Posterior vena cava (tissue), 2 donors: ENCODE data around the gene ARID4B. TPM values are rescaled to one million over a fixed set of nuclear protein-coding genes. Genes with fewer than 3 reads are reported as not detected.
"Not testable (repeated sequence)": the region's sequence is repeated elsewhere in the genome, so short reads cannot be mapped to it uniquely, and the experiment has no call there.

Source experiments
- DNase-seq: peaks from one replicate; pipeline ENCODE4 v3.0.0-alpha.2; 2020; ENCODE audit warnings: low spot score
- intact Hi-C, 2 donors: fragments of 100-400 bp; cut with DNase I; formaldehyde crosslinking; loops; one replicate each; pipeline versions ENCODE4 v1.14.1 to v1.14.2; 2022 to 2023
- long read RNA-seq, 2 donors: library from polyadenylated mRNA; unstranded; transcript quantifications; one replicate each; pipeline ENCODE4 v2.0.0, GENCODE V29; 2020 to 2021
- total RNA-seq, 2 donors: library from RNA; stranded (reverse); fragmentation: NEBNext Ultra II Directional; extraction: Animal tissue kit (Norgen Biotek cat#: 25700); gene quantifications; one replicate each; pipeline ENCODE4 v1.2.1, GENCODE V29; 2021
- donor health status: DM: yes; HTN: yes; CAD: no.
- donor health status: DM: yes; HTN: yes; CAD: no.

Gene ARID4B, protein sequence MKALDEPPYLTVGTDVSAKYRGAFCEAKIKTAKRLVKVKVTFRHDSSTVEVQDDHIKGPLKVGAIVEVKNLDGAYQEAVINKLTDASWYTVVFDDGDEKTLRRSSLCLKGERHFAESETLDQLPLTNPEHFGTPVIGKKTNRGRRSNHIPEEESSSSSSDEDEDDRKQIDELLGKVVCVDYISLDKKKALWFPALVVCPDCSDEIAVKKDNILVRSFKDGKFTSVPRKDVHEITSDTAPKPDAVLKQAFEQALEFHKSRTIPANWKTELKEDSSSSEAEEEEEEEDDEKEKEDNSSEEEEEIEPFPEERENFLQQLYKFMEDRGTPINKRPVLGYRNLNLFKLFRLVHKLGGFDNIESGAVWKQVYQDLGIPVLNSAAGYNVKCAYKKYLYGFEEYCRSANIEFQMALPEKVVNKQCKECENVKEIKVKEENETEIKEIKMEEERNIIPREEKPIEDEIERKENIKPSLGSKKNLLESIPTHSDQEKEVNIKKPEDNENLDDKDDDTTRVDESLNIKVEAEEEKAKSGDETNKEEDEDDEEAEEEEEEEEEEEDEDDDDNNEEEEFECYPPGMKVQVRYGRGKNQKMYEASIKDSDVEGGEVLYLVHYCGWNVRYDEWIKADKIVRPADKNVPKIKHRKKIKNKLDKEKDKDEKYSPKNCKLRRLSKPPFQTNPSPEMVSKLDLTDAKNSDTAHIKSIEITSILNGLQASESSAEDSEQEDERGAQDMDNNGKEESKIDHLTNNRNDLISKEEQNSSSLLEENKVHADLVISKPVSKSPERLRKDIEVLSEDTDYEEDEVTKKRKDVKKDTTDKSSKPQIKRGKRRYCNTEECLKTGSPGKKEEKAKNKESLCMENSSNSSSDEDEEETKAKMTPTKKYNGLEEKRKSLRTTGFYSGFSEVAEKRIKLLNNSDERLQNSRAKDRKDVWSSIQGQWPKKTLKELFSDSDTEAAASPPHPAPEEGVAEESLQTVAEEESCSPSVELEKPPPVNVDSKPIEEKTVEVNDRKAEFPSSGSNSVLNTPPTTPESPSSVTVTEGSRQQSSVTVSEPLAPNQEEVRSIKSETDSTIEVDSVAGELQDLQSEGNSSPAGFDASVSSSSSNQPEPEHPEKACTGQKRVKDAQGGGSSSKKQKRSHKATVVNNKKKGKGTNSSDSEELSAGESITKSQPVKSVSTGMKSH (N-terminal part only)
- total RNA-seq: 10 to 100 TPM; 28.5 to 33.2 TPM
- long read RNA-seq, donor 1, partial matches to known transcripts: 14 of 21 reads
- long read RNA-seq, donor 1, other reads (novel, unspliced or antisense): 6 of 21 reads
- long read RNA-seq, donor 2, transcript ARID4B-208 (11 exons, 2,315 nt): major isoform, 21 of 95 reads
- long read RNA-seq, donor 2, partial matches to known transcripts: 67 of 95 reads
- long read RNA-seq, donor 2, other reads (novel, unspliced or antisense): 7 of 95 reads

DNA sequence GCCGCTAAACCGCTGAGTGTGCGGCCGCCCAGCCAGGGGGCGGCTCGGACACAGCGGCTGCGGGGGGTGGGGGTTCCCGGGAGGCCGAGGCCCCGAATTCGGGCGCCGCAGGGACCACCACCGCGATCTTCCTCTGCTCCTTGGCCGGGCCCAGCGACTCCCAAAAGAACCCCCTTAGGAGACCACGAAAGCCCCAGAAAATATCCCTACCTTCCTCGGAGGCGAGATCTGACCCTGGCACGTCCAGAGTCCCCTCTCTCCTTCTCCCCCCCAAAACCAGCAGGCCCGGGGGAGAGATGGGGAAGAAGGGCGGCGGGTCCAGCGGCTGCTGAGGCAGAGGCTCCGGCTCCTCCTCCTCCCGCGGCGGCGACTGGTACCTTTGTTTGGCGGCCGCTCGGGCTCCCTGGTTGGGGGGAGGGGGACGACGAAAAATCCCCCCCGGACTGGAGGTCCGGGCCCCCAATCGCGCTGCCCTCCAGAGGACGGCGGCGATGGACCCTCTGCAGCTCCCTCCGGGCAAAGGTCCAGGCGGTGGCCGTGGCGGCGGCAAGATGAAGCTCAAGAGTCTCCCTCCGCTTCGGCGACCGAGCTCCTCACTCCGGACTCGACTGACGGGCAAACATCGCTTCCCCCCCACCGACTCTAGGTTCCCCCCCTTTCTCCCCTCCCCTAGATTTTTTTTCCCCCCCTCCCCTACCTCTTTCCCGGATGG, at the start of gene ARID4B:
Gene ARID4B (minus strand): TSS at position 621 of the 712 bp plus-strand sequence. CDS start 1,260 bp downstream, outside the sequence.
- DNase-seq: peak; percentile 95
- intact Hi-C loops: loop anchor here in 1 of 2 donors (10.0 kb wide), 1 partner anchor 53 kb away; no protein-coding TSS in a partner anchor

DNA sequence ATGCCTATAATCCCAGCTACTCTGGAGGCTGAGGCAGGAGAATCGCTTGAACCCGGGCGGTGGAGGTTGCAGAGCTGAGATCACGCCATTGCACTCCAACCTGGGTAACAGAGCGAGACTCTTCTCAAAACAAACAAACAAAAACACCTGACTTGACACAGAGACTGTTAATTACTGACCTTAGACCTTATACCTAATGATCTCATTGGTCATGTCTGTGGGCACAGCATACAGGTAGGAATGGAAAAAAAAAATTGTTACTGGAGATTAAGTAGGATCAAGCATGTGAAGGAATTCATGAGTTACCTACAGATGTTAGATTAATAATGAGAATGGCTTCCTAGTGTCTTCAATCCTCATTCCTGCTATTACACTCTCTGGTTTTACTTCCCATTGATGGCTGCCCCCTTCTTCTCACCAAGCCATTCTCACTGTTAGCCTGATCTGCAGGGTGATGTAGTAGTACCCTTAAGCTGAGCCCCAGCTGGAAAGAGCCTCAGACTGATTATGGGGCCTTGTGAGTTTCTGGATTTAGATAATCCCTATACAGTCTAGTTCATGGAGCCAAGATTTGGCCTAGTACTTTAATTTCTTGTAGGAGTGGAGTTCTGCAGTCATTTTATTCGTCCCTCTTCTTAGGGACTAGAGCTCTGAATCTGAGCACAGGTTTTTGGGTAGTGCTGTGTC, 48.1 kb upstream of the ARID4B start:
- intact Hi-C loops: no loop called here
- no peak for DNase-seq

DNA sequence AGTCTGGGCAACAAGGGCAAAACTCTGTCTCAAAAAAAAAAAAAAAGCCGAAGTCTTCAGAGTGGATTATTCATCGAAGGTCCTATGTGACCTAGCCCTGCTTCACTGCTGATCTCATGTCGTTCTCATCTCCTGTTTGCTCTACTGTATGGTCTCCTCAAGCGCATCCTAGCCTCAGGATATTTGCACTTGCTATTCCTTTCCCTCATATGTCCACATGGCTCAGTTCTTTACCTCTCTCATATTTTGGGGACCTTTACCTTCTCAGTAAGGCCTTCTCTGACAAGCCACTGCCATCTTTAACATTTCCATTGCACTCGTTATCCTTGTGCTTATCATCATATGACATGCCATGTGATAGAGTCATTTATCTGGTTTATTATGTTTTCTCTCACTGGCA, 41.8 kb upstream of the ARID4B start:
- intact Hi-C loops: no loop called here
- DNase-seq: no peak

DNA sequence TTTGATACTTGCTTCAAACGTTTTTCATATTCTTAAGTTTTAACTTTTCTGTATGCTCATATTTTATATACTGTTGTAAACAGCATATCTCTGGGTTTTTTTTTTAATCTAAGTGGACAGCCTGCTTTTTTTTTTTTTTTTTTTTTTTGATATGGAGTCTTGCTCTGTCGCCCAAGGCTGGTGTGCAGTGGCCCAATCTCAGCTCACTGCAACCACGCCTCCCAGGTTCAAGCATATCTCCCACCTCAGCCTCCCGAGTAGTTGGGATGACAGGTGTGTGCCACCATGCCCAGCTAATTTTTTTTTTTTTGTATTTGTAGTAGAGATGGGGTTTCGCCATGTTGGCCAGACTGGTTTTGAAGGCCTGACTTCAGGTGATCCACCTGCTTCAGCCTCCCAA, 40.4 kb upstream of the ARID4B start:
- intact Hi-C loops: no loop called here
- no peak for DNase-seq

DNA sequence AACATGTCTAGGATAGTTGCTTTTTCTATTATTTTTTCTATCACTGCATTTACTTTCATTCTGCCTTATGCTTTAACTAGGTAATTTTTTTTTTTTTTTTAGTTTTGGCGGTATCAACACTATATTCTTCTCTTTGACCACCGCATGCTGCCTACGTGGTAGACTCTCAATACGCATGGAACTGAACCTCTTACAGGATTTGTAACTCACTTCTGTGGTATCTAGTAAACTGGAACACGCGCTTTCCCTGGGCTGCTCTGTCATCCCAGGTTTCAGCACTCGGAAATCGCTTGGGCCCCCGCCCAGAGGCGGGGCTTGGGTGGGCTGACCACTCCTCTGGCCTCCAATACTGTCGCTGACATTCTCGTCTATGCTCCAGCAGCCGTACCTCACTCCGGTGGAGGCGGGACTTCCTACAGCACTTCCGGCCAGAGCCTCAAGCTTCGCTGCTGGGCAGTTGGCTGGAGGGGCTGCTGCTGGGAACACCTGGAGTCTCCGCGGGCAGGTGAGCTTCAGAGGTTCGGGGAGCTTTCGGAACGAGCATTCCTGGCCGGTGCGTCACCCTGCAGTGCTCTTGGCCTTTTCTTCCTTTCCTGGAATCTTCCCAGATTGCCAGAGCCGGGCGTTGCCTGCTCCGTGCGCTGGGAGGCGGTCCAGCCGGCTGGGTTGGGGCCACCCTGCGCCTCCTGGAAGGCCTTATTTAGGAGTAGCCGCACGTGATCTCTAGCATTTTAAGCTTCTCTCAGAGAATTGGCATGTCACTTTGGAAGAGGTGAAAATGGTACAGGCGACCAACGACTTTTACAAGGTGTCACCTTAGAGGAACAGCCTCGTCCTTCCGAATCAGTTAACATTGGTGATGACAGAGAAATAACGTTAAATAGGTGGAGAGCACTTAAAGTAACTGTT, 39.3 kb upstream of the ARID4B start, which contains the start of gene TBCE:
Gene TBCE (plus strand): TSS at position 428 of the 909 bp plus-strand sequence. CDS start 12,623 bp downstream, outside the sequence.
- intact Hi-C loops: no loop called here

DNA sequence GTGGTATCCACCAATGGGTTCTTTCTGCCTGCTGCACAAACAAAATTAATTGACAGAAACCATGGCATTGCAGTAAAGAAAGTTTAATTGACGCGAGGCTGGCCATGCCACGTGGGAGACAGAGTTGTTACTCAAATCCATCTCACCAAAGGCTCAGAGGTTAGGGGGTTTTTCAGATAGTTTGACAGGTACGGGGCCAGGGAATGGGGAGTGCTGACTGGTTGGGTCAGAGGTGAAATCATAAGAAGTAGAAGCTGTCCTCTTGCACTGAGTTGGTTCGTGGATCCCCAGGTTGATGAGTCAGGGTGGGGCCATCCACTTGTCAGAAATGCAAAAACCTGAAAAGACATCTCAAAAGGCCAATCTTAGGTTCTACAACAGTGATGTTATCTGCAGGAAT, 38.3 kb upstream of the ARID4B start:
- DNase-seq: no peak
- intact Hi-C loops: no loop called here

More for the DNA sequence above, 39.3 kb upstream of the ARID4B start, which contains the start of gene TBCE:
- peak; percentile 99 for DNase-seq

DNA sequence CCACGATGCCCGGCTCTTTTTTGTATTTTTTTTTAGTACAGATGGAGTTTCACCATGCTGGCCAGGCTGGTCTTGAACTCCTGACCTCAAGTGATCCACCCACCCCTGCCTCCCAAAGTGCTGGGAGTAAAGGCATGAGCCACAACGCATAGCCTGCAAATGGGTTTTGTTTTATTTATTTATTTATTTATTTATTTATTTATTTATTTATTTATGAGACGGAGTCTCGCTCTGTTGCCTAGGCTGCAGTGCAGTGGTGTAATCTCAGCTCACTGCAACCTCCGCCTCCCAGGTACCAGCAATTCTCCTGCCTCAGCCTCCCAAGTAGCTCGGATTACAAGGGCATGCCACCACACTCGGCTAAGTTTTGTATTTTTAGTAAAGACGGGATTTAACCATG, 36.2 kb upstream of the ARID4B start:
- intact Hi-C loops, DNase-seq: not testable (repeated sequence)

DNA sequence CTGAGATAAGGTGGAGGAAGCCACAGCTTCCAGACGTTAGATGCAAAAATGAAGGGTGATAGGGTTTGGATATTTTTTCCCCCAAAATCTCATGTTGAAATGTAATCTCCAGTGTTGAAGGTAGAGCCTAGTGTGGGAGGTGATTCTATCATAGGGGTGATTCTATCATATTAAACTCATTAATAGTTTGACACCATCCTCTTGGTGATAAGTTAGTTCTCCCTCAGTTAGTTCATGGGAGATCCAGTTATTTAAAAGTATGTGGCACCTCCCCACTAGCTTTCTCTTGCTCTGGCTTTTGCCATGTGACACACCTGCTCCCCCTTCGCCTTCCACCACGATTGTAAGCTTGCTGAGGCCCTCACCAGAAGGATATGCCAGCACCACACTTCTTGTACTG, 30.9 kb upstream of the ARID4B start:
- no peak for DNase-seq
- intact Hi-C loops: no loop called here

DNA sequence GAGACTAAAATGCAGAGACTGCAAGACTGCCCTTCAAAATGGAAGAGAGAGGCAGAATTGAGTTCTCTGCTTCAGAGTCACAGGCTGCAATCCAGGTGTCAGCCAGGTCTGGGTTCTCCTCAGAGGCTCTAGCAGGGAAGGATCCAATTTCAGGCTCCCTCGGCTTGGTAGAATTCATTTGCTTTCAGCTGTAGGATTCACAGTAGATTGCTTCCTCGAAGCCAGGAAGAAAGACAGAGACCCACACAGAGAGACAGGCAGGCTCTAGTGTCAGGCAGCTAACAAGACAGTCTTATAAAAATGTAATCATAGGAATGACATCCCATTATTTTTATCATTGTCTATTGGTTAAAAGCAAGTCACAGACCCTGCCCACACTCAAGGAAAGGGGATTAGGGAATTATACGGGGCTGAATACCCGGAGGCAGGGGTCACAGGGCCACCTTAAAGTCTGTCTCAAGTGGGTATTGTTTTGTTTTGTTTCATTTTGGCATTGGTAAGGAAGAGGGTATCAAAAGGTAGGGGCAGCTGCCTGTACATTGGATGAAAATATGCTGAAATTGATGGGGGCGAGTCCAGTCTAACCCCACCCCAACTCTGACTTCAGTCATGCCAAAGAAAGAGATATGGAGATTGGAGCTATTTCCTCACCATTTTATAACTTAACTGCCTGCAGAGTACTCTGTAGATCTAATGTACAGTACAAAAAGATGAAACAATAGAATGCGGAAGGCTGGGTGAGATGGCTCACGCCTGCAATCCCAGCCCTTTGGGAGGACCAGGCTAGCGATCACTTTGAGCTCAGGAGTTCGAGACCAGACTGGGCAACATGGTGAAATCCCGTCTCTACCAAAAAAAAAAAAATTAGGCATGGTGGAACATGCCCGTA, 29.8 kb upstream of the ARID4B start:
- intact Hi-C loops: no loop called here
- DNase-seq: no peak

DNA sequence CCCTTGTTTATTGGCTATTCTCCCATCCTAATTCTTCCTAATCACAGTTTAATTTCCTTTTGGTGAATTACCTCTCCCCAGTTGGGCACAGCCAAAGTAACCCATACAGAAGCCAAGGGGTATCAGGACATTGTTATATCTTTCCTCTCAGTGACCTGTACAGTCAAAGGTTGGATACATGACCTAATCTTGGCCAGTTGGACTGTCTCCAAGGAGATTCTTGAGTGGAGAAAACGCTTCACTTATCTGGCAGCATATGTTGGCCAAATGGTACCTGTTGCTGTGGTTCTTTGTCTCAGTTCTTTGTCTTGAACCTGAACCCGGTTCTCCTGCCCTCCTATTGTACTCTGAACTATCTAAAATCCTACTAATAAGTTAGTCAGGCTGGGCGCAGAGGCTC, 23.9 kb upstream of the ARID4B start:
- intact Hi-C loops: no loop called here
- DNase-seq: no peak

DNA sequence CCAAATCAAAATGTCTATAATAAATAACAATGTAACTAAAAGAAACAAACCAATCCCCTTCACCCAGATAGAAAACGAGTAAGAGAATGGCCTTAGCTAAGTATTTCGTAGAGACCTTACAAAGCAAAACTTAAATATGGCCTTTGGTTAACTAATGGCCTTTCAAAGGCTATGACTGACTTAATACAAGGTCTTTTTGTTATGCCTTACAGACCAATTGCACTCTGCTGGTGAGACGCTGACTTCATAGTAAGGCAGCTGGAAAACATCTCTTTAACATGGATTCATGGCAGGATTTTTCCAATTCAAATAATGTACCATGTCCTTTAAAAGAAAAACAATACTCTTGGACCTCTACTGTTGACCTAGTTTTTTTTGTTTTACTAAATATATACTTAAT, 23.5 kb upstream of the ARID4B start:
- intact Hi-C loops: no loop called here
- DNase-seq: no peak

DNA sequence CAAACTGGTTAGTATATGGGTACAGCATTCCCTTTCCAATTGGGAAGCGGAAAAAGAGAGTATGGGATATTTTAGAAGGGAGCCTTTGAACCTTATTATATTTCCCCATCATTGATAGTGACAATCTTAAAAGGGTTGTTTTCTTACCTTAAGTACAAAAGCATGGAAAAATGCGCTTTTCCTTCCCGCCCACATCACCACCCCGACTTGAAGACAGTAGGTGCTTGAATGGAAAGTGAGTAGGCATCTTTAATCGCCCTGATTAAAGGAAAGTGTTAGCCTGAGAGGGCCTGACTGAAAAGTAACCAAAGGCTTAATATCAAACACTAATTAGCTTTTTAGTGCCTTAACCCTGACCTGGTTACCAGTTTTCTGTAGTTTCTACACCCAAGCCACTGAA, 15.7 kb upstream of the ARID4B start:
- intact Hi-C loops: no loop called here
- DNase-seq: no peak

DNA sequence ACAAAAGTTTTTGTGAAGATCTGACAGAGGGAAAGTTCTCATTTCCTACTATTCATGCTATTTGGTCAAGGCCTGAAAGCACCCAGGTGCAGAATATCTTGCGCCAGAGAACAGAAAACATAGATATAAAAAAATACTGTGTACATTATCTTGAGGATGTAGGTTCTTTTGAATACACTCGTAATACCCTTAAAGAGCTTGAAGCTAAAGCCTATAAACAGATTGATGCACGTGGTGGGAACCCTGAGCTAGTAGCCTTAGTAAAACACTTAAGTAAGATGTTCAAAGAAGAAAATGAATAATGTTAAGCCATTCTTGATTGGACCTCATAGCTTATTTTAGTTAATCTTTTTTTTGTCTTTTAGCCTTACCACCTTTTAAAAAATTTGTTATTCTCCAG, 14.5 kb upstream of the ARID4B start:
- no peak for DNase-seq
- intact Hi-C loops: no loop called here

DNA sequence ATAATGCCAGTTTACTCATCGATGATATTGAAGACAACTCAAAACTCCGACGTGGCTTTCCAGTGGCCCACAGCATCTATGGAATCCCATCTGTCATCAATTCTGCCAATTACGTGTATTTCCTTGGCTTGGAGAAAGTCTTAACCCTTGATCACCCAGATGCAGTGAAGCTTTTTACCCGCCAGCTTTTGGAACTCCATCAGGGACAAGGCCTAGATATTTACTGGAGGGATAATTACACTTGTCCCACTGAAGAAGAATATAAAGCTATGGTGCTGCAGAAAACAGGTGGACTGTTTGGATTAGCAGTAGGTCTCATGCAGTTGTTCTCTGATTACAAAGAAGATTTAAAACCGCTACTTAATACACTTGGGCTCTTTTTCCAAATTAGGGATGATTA, 14.1 kb upstream of the ARID4B start:
- no peak for DNase-seq
- intact Hi-C loops: no loop called here

DNA sequence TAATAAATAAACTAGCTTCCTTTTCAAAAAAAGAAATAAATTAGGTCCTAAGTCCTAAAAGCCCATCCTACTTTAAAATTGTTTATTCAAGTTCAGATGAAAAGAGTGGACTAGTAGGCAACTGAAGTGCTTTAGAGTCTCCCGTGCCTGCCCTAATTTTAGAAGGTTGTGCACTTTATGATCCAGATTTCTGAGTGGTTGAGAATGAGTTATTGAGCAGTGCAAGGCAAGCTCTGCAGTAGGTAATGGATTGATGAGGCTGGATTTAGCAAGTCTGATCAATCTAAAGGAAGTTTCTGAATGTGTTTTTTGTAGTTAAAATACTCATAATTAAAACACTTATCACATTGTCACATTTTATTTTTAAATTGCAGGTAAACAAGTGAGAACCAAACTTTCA, 13.4 kb upstream of the ARID4B start:
- DNase-seq: no peak
- intact Hi-C loops: no loop called here

DNA sequence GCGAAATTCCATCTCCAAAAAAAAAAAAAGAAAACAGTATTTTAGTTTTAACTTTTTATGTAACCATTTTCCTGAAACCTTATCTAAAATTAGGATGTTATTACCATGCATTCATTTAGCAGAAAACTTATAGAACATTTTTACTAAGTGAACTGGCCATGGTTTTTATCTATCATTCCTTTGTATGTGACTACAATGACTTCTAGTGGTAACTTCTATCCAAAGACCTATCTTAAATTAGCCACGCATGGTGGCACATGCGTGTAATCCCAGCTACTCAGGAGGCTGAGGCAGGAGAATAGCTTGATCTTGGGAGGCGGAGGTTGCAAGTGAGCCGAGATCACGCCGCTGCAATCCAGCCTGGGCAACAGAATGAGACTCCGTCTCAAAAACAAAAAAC, 11.8 kb upstream of the ARID4B start:
- intact Hi-C loops: no loop called here
- no peak for DNase-seq
